HCT116 (cell line): ENCODE measurements around the gene ABCC9. TPM values are rescaled to one million over a fixed set of nuclear protein-coding genes. Genes with fewer than 3 reads are reported as not detected.

Experiments
- ATAC-seq: fragments of 200-7000 bp; cut with Tn5 transposase; 2 replicates; pipeline ENCODE4 v1.9.1; 2020; ENCODE audit warnings: mild to moderate bottlenecking, moderate library complexity
- BruUV-seq: library from RNA; stranded (reverse); fragments of 400-500 nt; replicated peaks from 2 replicates; lab custom pipeline; 2021; lab: Mats Ljungman, UMichigan
- CTCF ChIA-PET: fragments of 300-600 bp; sonication (Branson Sonifier 250); formaldehyde crosslinking; loops from one replicate; lab custom pipeline; 2021; ENCODE audit warnings: antibody characterized with exemption; lab: Charles Lee
- POLR2A ChIA-PET: fragments of 300-600, 350-600 bp; sonication (Branson Sonifier 250); formaldehyde crosslinking; loops from one replicate; lab custom pipeline; 2021; ENCODE audit warnings: antibody characterized with exemption; lab: Charles Lee
- RAD21 ChIA-PET, 2 experiments: fragments of 300-600 bp; sonication (Branson Sonifier 250); formaldehyde crosslinking; loops; one replicate each; lab custom pipeline; 2023; ENCODE audit warnings: low total read pairs in 2 of 2; ENCODE audit not compliant: uncharacterized antibody in 2 of 2, unreplicated experiment in 2 of 2, low non-redundant PET in 1 of 2; lab: Charles Lee
- DNase-seq: peaks from one replicate; pipeline ENCODE4 v3.0.0-alpha.2; 2010; ENCODE audit warnings: low read depth, low spot score
- H2AFZ ChIP-seq: fragments of 200-600 bp; shearing (Covaris generic), sonication (generic); 2 replicates; pipeline ENCODE4 v1.6.1; 2017; ENCODE audit warnings: low read depth, mixed run types, mixed read lengths, antibody characterized with exemption, low read length; ENCODE audit not compliant: poor library complexity, severe bottlenecking
- H3K27ac ChIP-seq: 2 replicates; pipeline ENCODE4 v1.5.1; 2012; ENCODE audit warnings: low read depth, low read length
- H3K27me3 ChIP-seq: fragments of 200-600 bp; sonication (generic); 2 replicates; pipeline ENCODE4 v1.6.1; 2016; ENCODE audit warnings: mixed run types, low read length, mixed read lengths; ENCODE audit not compliant: insufficient read depth
- H3K36me3 ChIP-seq, 2 experiments: fragments of 200-500 bp in 1 of 2; fragments of 200-600 bp in 1 of 2; sonication (Bioruptor generic) in 1 of 2; sonication (generic) in 1 of 2; 2 replicates each; pipeline versions ENCODE4 v1.5.1 to v1.6.1; 2014 to 2016; ENCODE audit warnings: low read length in 2 of 2, inconsistent platforms in 1 of 2, mixed read lengths in 1 of 2, mixed run types in 1 of 2; ENCODE audit not compliant: insufficient read depth in 2 of 2, control insufficient read depth in 1 of 2
- H3K4me1 ChIP-seq, 2 experiments: fragments of 200-600 bp in 1 of 2; sonication (generic) in 1 of 2; 2 replicates each; pipeline versions ENCODE4 v1.5.1 to v1.6.1; 2012 to 2017; ENCODE audit warnings: low read length in 2 of 2, inconsistent platforms in 1 of 2, mild to moderate bottlenecking in 1 of 2, mixed read lengths in 1 of 2, mixed run types in 1 of 2, moderate library complexity in 1 of 2; ENCODE audit not compliant: insufficient read depth in 2 of 2, control insufficient read depth in 1 of 2
- H3K4me2 ChIP-seq: fragments of 200-600 bp; sonication (generic); 2 replicates; pipeline ENCODE4 v1.6.1; 2017; ENCODE audit warnings: mixed run types, low read length, mixed read lengths
- H3K4me3 ChIP-seq, 2 experiments: fragments of 200-600 bp in 1 of 2; sonication (generic) in 1 of 2; replicated peaks in 1 of 2; 2 replicates each; pipeline ENCODE4 v1.5.1; 2011 to 2016; ENCODE audit warnings: low read length in 2 of 2, control low read depth in 1 of 2, low read depth in 1 of 2, mild to moderate bottlenecking in 1 of 2, mixed read lengths in 1 of 2, mixed run types in 1 of 2
- H3K79me2 ChIP-seq: fragments of 200-600 bp; sonication (generic); 2 replicates; pipeline ENCODE4 v1.6.1; 2017; ENCODE audit warnings: mild to moderate bottlenecking, mixed run types, low read length, moderate library complexity, mixed read lengths; ENCODE audit not compliant: insufficient read depth
- H3K9ac ChIP-seq: fragments of 200-600 bp; sonication (generic); 2 replicates; pipeline ENCODE4 v1.6.1; 2016; ENCODE audit warnings: low read length, mixed read lengths
- H3K9me2 ChIP-seq: fragments of 200-600 bp; sonication (generic), shearing (Covaris generic); 2 replicates; pipeline ENCODE4 v1.6.1; 2017; ENCODE audit warnings: mixed run types, mild to moderate bottlenecking, moderate library complexity; ENCODE audit not compliant: insufficient read depth
- H3K9me3 ChIP-seq, 2 experiments: fragments of 200-500 bp in 1 of 2; fragments of 200-600 bp in 1 of 2; sonication (Bioruptor generic) in 1 of 2; sonication (generic) in 1 of 2; 2 replicates each; pipeline ENCODE4 v1.6.1; 2014 to 2017; ENCODE audit warnings: low read length in 2 of 2, mixed read lengths in 2 of 2, inconsistent platforms in 1 of 2, low read depth in 1 of 2, mild to moderate bottlenecking in 1 of 2, mixed run types in 1 of 2, moderate library complexity in 1 of 2; ENCODE audit not compliant: control insufficient read depth in 1 of 2, insufficient read depth in 1 of 2
- H4K20me1 ChIP-seq: fragments of 200-600 bp; sonication (generic), shearing (Covaris generic); 2 replicates; pipeline ENCODE4 v1.6.1; 2017; ENCODE audit warnings: mixed run types, mild to moderate bottlenecking, moderate library complexity; ENCODE audit not compliant: insufficient read depth
- ATF3 ChIP-seq: IDR thresholded peaks from 2 replicates; pipeline ENCODE4 v1.6.1; 2012
- CBX3 ChIP-seq: IDR thresholded peaks from 2 replicates; pipeline ENCODE4 v1.6.1; 2012; ENCODE audit warnings: low read depth
- EGR1 ChIP-seq: IDR thresholded peaks from 2 replicates; pipeline ENCODE4 v1.6.1; 2012; ENCODE audit warnings: low read depth
- EZH2 ChIP-seq: fragments of 200-600 bp; sonication (generic); IDR thresholded peaks from 2 replicates; pipeline ENCODE4 v1.6.1; 2017; ENCODE audit warnings: antibody characterized with exemption, mixed run types
- EZH2phosphoT487 ChIP-seq: fragments of 200-600 bp; IDR thresholded peaks from 2 replicates; pipeline ENCODE4 v1.6.1; 2018; ENCODE audit warnings: antibody characterized with exemption, borderline replicate concordance
- FOSL1 ChIP-seq: IDR thresholded peaks from 2 replicates; pipeline ENCODE4 v1.6.1; 2012; ENCODE audit warnings: low read depth
- JUND ChIP-seq: IDR thresholded peaks from 2 replicates; pipeline ENCODE4 v1.6.1; 2012
- MAX ChIP-seq: IDR thresholded peaks from 2 replicates; pipeline ENCODE4 v1.6.1; 2012
- POLR2AphosphoS5 ChIP-seq: IDR thresholded peaks from 2 replicates; pipeline ENCODE4 v1.6.1; 2011; ENCODE audit warnings: mild to moderate bottlenecking, low read depth, low read length, moderate library complexity
- RAD21 ChIP-seq: IDR thresholded peaks from 2 replicates; pipeline ENCODE4 v1.6.1; 2012; ENCODE audit warnings: low read depth, mild to moderate bottlenecking
- SIN3A ChIP-seq: IDR thresholded peaks from 2 replicates; pipeline ENCODE4 v1.6.1; 2012; ENCODE audit warnings: low read depth
- SP1 ChIP-seq: IDR thresholded peaks from 2 replicates; pipeline ENCODE4 v1.6.1; 2012; ENCODE audit warnings: low read depth
- SRF ChIP-seq: IDR thresholded peaks from 2 replicates; pipeline ENCODE4 v1.6.1; 2012; ENCODE audit warnings: low read depth
- TCF7L2 ChIP-seq: IDR thresholded peaks from 2 replicates; pipeline ENCODE4 v1.7.0; 2011; ENCODE audit warnings: borderline replicate concordance, inconsistent platforms; ENCODE audit not compliant: insufficient read depth, insufficient read length; ENCODE audit errors: extremely low read depth
- YY1 ChIP-seq: IDR thresholded peaks from 2 replicates; pipeline ENCODE4 v1.6.1; 2011; ENCODE audit warnings: low read length, low read depth, moderate library complexity, mild to moderate bottlenecking; ENCODE audit not compliant: insufficient replicate concordance; ENCODE audit errors: extremely low read depth
- ZFX ChIP-seq: fragments of 450-650 bp; IDR thresholded peaks from 2 replicates; pipeline ENCODE4 v1.6.1; 2017
- ZNF274 ChIP-seq: fragments of 200-500 bp; sonication (Bioruptor generic); IDR thresholded peaks from 2 replicates; pipeline ENCODE4 v1.6.1; 2014; ENCODE audit warnings: mild to moderate bottlenecking, low read depth, low read length, inconsistent platforms
- intact Hi-C: fragments of 100-400 bp; cut with micrococcal nuclease; formaldehyde crosslinking; loops from 2 replicates; pipeline ENCODE4 v1.10.0; 2022
- total RNA-seq: library from RNA; stranded (reverse); gene quantifications from one replicate; pipeline ENCODE4 v1.2.1, GENCODE V29; 2021; ENCODE audit not compliant: unreplicated experiment
- TF ChIP-seq, protein P1 (sequence below): IDR thresholded peaks from 2 replicates; pipeline ENCODE4 v1.6.1; 2011; ENCODE audit warnings: mild to moderate bottlenecking, low read length, moderate library complexity; ENCODE audit not compliant: insufficient replicate concordance; ENCODE audit errors: extremely low read depth
- TF ChIP-seq, protein P2 (sequence below): IDR thresholded peaks from 2 replicates; pipeline ENCODE4 v1.6.1; 2012; ENCODE audit warnings: low read depth

Gene ABCC9
- total RNA-seq, 1 experiment from 2014 or later: 0.05 TPM

GRCh38 chr12:21848192-21848591 is 93.0 kb downstream of the ABCC9 start:
- no TSS peak for BruUV-seq
- no peaks in the 10 kb centered on the region for H3K27me3 ChIP-seq
- no peak for TF ChIP-seq EGR1
- no peak for TF ChIP-seq ZFX
- TF ChIP-seq, protein P1, sequence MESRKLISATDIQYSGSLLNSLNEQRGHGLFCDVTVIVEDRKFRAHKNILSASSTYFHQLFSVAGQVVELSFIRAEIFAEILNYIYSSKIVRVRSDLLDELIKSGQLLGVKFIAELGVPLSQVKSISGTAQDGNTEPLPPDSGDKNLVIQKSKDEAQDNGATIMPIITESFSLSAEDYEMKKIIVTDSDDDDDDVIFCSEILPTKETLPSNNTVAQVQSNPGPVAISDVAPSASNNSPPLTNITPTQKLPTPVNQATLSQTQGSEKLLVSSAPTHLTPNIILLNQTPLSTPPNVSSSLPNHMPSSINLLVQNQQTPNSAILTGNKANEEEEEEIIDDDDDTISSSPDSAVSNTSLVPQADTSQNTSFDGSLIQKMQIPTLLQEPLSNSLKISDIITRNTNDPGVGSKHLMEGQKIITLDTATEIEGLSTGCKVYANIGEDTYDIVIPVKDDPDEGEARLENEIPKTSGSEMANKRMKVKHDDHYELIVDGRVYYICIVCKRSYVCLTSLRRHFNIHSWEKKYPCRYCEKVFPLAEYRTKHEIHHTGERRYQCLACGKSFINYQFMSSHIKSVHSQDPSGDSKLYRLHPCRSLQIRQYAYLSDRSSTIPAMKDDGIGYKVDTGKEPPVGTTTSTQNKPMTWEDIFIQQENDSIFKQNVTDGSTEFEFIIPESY: no peak
- TF ChIP-seq RAD21: no peak
- TF ChIP-seq ATF3: no peak
- no peak for TF ChIP-seq POLR2AphosphoS5
- no peak for TF ChIP-seq SP1
- no peak for TF ChIP-seq MAX
- no peak for TF ChIP-seq ZNF274
- TF ChIP-seq SRF: no peak
- TF ChIP-seq SIN3A: no peak
- TF ChIP-seq CBX3: no peak
- TF ChIP-seq YY1: no peak
- TF ChIP-seq EZH2: no peak
- no peak for TF ChIP-seq EZH2phosphoT487
- TF ChIP-seq JUND: no peak
- TF ChIP-seq, protein P2, sequence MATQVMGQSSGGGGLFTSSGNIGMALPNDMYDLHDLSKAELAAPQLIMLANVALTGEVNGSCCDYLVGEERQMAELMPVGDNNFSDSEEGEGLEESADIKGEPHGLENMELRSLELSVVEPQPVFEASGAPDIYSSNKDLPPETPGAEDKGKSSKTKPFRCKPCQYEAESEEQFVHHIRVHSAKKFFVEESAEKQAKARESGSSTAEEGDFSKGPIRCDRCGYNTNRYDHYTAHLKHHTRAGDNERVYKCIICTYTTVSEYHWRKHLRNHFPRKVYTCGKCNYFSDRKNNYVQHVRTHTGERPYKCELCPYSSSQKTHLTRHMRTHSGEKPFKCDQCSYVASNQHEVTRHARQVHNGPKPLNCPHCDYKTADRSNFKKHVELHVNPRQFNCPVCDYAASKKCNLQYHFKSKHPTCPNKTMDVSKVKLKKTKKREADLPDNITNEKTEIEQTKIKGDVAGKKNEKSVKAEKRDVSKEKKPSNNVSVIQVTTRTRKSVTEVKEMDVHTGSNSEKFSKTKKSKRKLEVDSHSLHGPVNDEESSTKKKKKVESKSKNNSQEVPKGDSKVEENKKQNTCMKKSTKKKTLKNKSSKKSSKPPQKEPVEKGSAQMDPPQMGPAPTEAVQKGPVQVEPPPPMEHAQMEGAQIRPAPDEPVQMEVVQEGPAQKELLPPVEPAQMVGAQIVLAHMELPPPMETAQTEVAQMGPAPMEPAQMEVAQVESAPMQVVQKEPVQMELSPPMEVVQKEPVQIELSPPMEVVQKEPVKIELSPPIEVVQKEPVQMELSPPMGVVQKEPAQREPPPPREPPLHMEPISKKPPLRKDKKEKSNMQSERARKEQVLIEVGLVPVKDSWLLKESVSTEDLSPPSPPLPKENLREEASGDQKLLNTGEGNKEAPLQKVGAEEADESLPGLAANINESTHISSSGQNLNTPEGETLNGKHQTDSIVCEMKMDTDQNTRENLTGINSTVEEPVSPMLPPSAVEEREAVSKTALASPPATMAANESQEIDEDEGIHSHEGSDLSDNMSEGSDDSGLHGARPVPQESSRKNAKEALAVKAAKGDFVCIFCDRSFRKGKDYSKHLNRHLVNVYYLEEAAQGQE: no peak
- no peak for TF ChIP-seq TCF7L2
- TF ChIP-seq FOSL1: no peak
- POLR2A ChIA-PET: no interaction called here
- ATAC-seq: no peak
- intact Hi-C loops: no loop called here
- H2AFZ ChIP-seq: no peak overlapping the region
- no peak overlapping the region for H3K4me3 ChIP-seq
- H4K20me1 ChIP-seq: no peaks in the 10 kb centered on the region
- no peak overlapping the region for H3K9ac ChIP-seq
- H3K4me2 ChIP-seq: no peak overlapping the region
- H3K9me3 ChIP-seq: no peaks in the 10 kb centered on the region
- no peaks in the 10 kb centered on the region for H3K4me1 ChIP-seq
- no peaks in the 10 kb centered on the region for H3K36me3 ChIP-seq
- H3K27ac ChIP-seq: no peak overlapping the region
- H3K79me2 ChIP-seq: no peaks in the 10 kb centered on the region
- H3K9me2 ChIP-seq: no peaks in the 10 kb centered on the region
- RAD21 ChIA-PET: no interaction called here
- DNase-seq: no peak
- CTCF ChIA-PET: no interaction called here
